ENCODE data around the gene DLG2.

DNA sequence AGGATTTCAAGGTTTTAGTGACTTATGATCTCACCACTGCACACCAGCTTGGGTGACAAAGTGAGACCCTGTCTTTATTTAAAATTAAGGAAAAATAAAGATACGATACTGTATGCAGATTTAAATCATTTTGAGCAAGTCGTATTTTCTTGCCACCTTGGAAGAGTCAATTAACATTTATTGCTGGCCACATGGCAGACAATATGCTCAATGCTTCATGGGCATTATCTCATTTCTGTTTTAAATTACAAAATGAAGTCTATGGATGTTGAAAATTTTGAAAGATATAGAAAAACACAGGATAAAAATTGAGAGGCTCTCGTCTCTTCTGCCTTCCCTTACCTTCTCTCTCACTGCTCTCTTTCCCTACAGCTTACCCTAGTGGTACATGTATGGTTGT lies 1992.0 kb downstream of the DLG2 start:
- TF ChIP-seq FOXM1 (IDR thresholded peaks at IDR 0.05; ENCODE audit: borderline replicate concordance, low read depth) (no peak), TCF12 (IDR thresholded peaks at IDR 0.05; ENCODE audit: low read depth) (no peak), CEBPB (IDR thresholded peaks at IDR 0.05) (no peak), RAD21 (IDR thresholded peaks at IDR 0.05; ENCODE audit: low read depth) (no peak)
